H9 (cell line): ENCODE data around the gene VILL. TPM values are rescaled to one million over a fixed set of nuclear protein-coding genes. Genes with fewer than 3 reads are reported as not detected.

ENCODE experiments used
- DNase-seq: peaks from one replicate; pipeline ENCODE4 v3.0.0-alpha.2; 2017
- H2AFZ ChIP-seq: one replicate; pipeline ENCODE4 v1.6.1; 2013; ENCODE audit warnings: mild to moderate bottlenecking, low read length, control low read depth, moderate library complexity
- H2AK5ac ChIP-seq: 2 replicates; pipeline ENCODE4 v1.6.1; 2013; ENCODE audit warnings: low read length, control low read depth, mixed read lengths; ENCODE audit not compliant: insufficient read length
- H2BK120ac ChIP-seq: one replicate; pipeline ENCODE4 v1.6.1; 2013; ENCODE audit warnings: low read depth, mild to moderate bottlenecking, low read length, control low read depth, inconsistent platforms; ENCODE audit not compliant: poor library complexity, severe bottlenecking
- H2BK12ac ChIP-seq: 2 replicates; pipeline ENCODE4 v1.6.1; 2013; ENCODE audit warnings: low read length, control low read depth, mixed read lengths, low read depth; ENCODE audit not compliant: insufficient read length
- H2BK15ac ChIP-seq: 2 replicates; pipeline ENCODE4 v1.6.1; 2013; ENCODE audit warnings: low read depth, low read length, control low read depth
- H2BK20ac ChIP-seq: one replicate; pipeline ENCODE4 v1.6.1; 2013; ENCODE audit warnings: low read depth, mild to moderate bottlenecking, low read length, control low read depth, inconsistent platforms; ENCODE audit not compliant: poor library complexity, severe bottlenecking
- H2BK5ac ChIP-seq: 2 replicates; pipeline ENCODE4 v1.6.1; 2013; ENCODE audit warnings: low read length, control low read depth, mixed read lengths; ENCODE audit not compliant: insufficient read length
- H3K14ac ChIP-seq: 2 replicates; pipeline ENCODE4 v1.6.1; 2013; ENCODE audit warnings: low read length, control low read depth; ENCODE audit not compliant: insufficient read depth
- H3K18ac ChIP-seq: 2 replicates; pipeline ENCODE4 v1.6.1; 2013; ENCODE audit warnings: low read depth, mild to moderate bottlenecking, mixed read lengths, low read length, control low read depth; ENCODE audit not compliant: insufficient read length
- H3K23ac ChIP-seq: 2 replicates; pipeline ENCODE4 v1.6.1; 2013; ENCODE audit warnings: low read length, control low read depth, mixed read lengths, low read depth; ENCODE audit not compliant: insufficient read length
- H3K23me2 ChIP-seq: 2 replicates; pipeline ENCODE4 v1.6.1; 2013; ENCODE audit warnings: low read depth, mild to moderate bottlenecking, mixed read lengths, low read length, control low read depth; ENCODE audit not compliant: insufficient read length, poor library complexity, severe bottlenecking
- H3K27ac ChIP-seq: 2 replicates; pipeline ENCODE4 v1.5.1; 2013; ENCODE audit warnings: low read length, control low read depth, mixed read lengths, low read depth; ENCODE audit not compliant: insufficient read length
- H3K27me3 ChIP-seq: 2 replicates; pipeline ENCODE4 v1.6.1; 2013; ENCODE audit warnings: low read length, control low read depth, inconsistent platforms; ENCODE audit not compliant: insufficient read depth
- H3K4ac ChIP-seq: 2 replicates; pipeline ENCODE4 v1.6.1; 2013; ENCODE audit warnings: low read depth, mild to moderate bottlenecking, control low read depth, inconsistent platforms, low read length, moderate library complexity
- H3K4me1 ChIP-seq: 2 replicates; pipeline ENCODE4 v1.6.1; 2013; ENCODE audit warnings: low read length, control low read depth, inconsistent platforms; ENCODE audit not compliant: insufficient read depth
- H3K4me2 ChIP-seq: 2 replicates; pipeline ENCODE4 v1.6.1; 2013; ENCODE audit warnings: low read length, control low read depth, mixed read lengths; ENCODE audit not compliant: insufficient read length, insufficient read depth
- H3K56ac ChIP-seq: 2 replicates; pipeline ENCODE4 v1.6.1; 2013; ENCODE audit warnings: low read depth, mild to moderate bottlenecking, mixed read lengths, low read length, control low read depth; ENCODE audit not compliant: insufficient read length
- H3K79me1 ChIP-seq: 2 replicates; pipeline ENCODE4 v1.6.1; 2013; ENCODE audit warnings: low read depth, mild to moderate bottlenecking, moderate library complexity, low read length, control low read depth, inconsistent platforms; ENCODE audit not compliant: insufficient read depth, poor library complexity, severe bottlenecking
- H3K79me2 ChIP-seq: 2 replicates; pipeline ENCODE4 v1.6.1; 2013; ENCODE audit warnings: low read length, control low read depth, inconsistent platforms; ENCODE audit not compliant: insufficient read depth
- H3K9ac ChIP-seq: 2 replicates; pipeline ENCODE4 v1.6.1; 2013; ENCODE audit warnings: low read length, control low read depth, mixed read lengths; ENCODE audit not compliant: insufficient read length; ENCODE audit errors: extremely low read depth
- H3K9me3 ChIP-seq: one replicate; pipeline ENCODE4 v1.6.1; 2013; ENCODE audit warnings: low read depth, low read length, inconsistent platforms; ENCODE audit not compliant: control insufficient read depth
- H3T11ph ChIP-seq: one replicate; pipeline ENCODE4 v1.6.1; 2013; ENCODE audit warnings: mild to moderate bottlenecking, low read length, control low read depth, inconsistent platforms
- H4K20me1 ChIP-seq: one replicate; pipeline ENCODE4 v1.6.1; 2013; ENCODE audit not compliant: control insufficient read depth, insufficient read length, insufficient read depth
- H4K5ac ChIP-seq: 2 replicates; pipeline ENCODE4 v1.6.1; 2013; ENCODE audit warnings: low read depth, mild to moderate bottlenecking, mixed read lengths, low read length, control low read depth; ENCODE audit not compliant: insufficient read length
- H4K8ac ChIP-seq: replicated peaks from 2 replicates; pipeline ENCODE4 v1.6.1; 2013; ENCODE audit warnings: low read length, control low read depth, mixed read lengths, low read depth; ENCODE audit not compliant: insufficient read length
- H4K91ac ChIP-seq: 2 replicates; pipeline ENCODE4 v1.6.1; 2013; ENCODE audit warnings: low read depth, mild to moderate bottlenecking, moderate library complexity, mixed read lengths, low read length, control low read depth; ENCODE audit not compliant: insufficient read length
- H3K27ac Mint-ChIP-seq, 3 experiments: 2 replicates in 2 of 3; 3 replicates in 1 of 3; pipeline ENCODE4 v1.8.0; 2020 to 2021; ENCODE audit warnings: mixed read lengths in 3 of 3, mild to moderate bottlenecking in 1 of 3, moderate library complexity in 1 of 3
- H3K27me3 Mint-ChIP-seq: 2 replicates; pipeline ENCODE4 v1.8.0; 2021; ENCODE audit warnings: low read depth, mild to moderate bottlenecking, moderate library complexity, mixed read lengths
- H3K36me3 Mint-ChIP-seq, 3 experiments: 2 replicates in 2 of 3; 3 replicates in 1 of 3; pipeline ENCODE4 v1.8.0; 2020 to 2021; ENCODE audit warnings: low read depth in 3 of 3, mixed read lengths in 3 of 3; ENCODE audit not compliant: insufficient read depth in 1 of 3
- H3K4me1 Mint-ChIP-seq, 2 experiments: 2 replicates each; pipeline ENCODE4 v1.8.0; 2020; ENCODE audit warnings: mixed read lengths in 2 of 2
- H3K4me3 Mint-ChIP-seq, 2 experiments: 2 replicates in 1 of 2; 3 replicates in 1 of 2; pipeline ENCODE4 v1.8.0; 2020 to 2021; ENCODE audit warnings: mild to moderate bottlenecking in 2 of 2, mixed read lengths in 2 of 2, moderate library complexity in 1 of 2
- H3K9me3 Mint-ChIP-seq, 2 experiments: 2 replicates in 1 of 2; 3 replicates in 1 of 2; pipeline ENCODE4 v1.8.0; 2020; ENCODE audit warnings: mild to moderate bottlenecking in 2 of 2, mixed read lengths in 2 of 2, moderate library complexity in 1 of 2
- WGBS: extraction: QIAGEN DNeasy Blood & Tissue Kit; methylation state at CpG from one replicate; pipeline ENCODE4 v1.1.7; 2013; ENCODE audit warnings: missing lambda C conversion rate, low lambda C conversion rate, mixed read lengths; ENCODE audit not compliant: insufficient read length; ENCODE audit errors: extremely low coverage; 5-methylcytosine and 5-hydroxymethylcytosine counted together
- total RNA-seq: library from RNA; stranded (reverse); gene quantifications from 2 replicates; pipeline ENCODE4 v1.2.1, GENCODE V29; 2021
- TF ChIP-seq, protein P1 (sequence below): fragments of 200-600 bp; sonication (generic); conservative IDR thresholded peaks from 3 replicates; pipeline ENCODE4 v1.8.0; 2021; ENCODE audit warnings: antibody characterized with exemption, mild to moderate bottlenecking

The VILL gene
- total RNA-seq, 1 experiment from 2014 or later, result 3.2 TPM

GRCh38 chr3:37995652-37996641 lies 5.4 kb downstream of the VILL start:
- DNase-seq, result no peak
- WGBS, result no CpG with 5 or more reads among the region's 10 CpGs
- H4K91ac ChIP-seq, result no peak overlapping the region
- H3K9ac ChIP-seq, result no peak overlapping the region
- H2BK120ac ChIP-seq, result no peak overlapping the region
- peaks cover 2% of the 10 kb centered on the region; the same call in 1 of the 2 replicates for H3K4me1 ChIP-seq
- no peaks in the 10 kb centered on the region; the same call in 1 of the 2 replicates for H3K27me3 ChIP-seq
- H3K4me2 ChIP-seq, result no peak overlapping the region
- H4K20me1 ChIP-seq, result no peaks in the 10 kb centered on the region
- no peak overlapping the region for H3K23ac ChIP-seq
- no peak overlapping the region for H3K4ac ChIP-seq
- Mint-ChIP-seq H3K9me3 (no peaks in the 10 kb centered on the region; a peak in 1 of 5 replicates), H3K27ac (no peak overlapping the region; a peak in 1 of 7 replicates), H3K36me3 (peaks cover 0 to 4% (median 2%) of the 10 kb centered on the region in 3 experiments; a peak in 3 of 7 replicates), H3K4me3 (no peak overlapping the region), H3K27me3 (peaks cover 21% of the 10 kb centered on the region), H3K4me1 (peaks cover 19 to 44% of the 10 kb centered on the region in 2 experiments)
- no peak overlapping the region for H4K8ac ChIP-seq
- H2AK5ac ChIP-seq, result no peak overlapping the region
- H3K18ac ChIP-seq, result no peak overlapping the region
- no peak overlapping the region for H3T11ph ChIP-seq
- TF ChIP-seq, protein P1, sequence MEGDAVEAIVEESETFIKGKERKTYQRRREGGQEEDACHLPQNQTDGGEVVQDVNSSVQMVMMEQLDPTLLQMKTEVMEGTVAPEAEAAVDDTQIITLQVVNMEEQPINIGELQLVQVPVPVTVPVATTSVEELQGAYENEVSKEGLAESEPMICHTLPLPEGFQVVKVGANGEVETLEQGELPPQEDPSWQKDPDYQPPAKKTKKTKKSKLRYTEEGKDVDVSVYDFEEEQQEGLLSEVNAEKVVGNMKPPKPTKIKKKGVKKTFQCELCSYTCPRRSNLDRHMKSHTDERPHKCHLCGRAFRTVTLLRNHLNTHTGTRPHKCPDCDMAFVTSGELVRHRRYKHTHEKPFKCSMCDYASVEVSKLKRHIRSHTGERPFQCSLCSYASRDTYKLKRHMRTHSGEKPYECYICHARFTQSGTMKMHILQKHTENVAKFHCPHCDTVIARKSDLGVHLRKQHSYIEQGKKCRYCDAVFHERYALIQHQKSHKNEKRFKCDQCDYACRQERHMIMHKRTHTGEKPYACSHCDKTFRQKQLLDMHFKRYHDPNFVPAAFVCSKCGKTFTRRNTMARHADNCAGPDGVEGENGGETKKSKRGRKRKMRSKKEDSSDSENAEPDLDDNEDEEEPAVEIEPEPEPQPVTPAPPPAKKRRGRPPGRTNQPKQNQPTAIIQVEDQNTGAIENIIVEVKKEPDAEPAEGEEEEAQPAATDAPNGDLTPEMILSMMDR, result no peak
- H3K79me1 ChIP-seq, result no peaks in the 10 kb centered on the region
- H4K5ac ChIP-seq, result no peak overlapping the region
- H3K79me2 ChIP-seq, result no peaks in the 10 kb centered on the region
- H3K14ac ChIP-seq, result no peak overlapping the region
- no peak overlapping the region for H3K27ac ChIP-seq
- no peak overlapping the region for H2BK15ac ChIP-seq
- H2BK20ac ChIP-seq, result no peak overlapping the region
- no peak overlapping the region for H2BK5ac ChIP-seq
- H3K23me2 ChIP-seq, result no peaks in the 10 kb centered on the region
- no peak overlapping the region for H2AFZ ChIP-seq
- H3K56ac ChIP-seq, result no peak overlapping the region
- H3K9me3 ChIP-seq, result no peaks in the 10 kb centered on the region
- no peak overlapping the region for H2BK12ac ChIP-seq
